HL-60 (cell line): ENCODE measurements around the gene STK40.

Source experiments
- CTCF ChIP-seq: IDR thresholded peaks from one replicate; pipeline ENCODE4 v1.5.1; 2011; ENCODE audit warnings: low read length, control low read depth, inconsistent platforms; ENCODE audit not compliant: insufficient read depth
- GABPA ChIP-seq: IDR thresholded peaks from 2 replicates; pipeline ENCODE4 v1.6.1; 2012; ENCODE audit warnings: low read depth
- POLR2AphosphoS5 ChIP-seq: IDR thresholded peaks from 2 replicates; pipeline ENCODE4 v1.6.1; 2012; ENCODE audit warnings: low read depth
- SPI1 ChIP-seq: IDR thresholded peaks from 2 replicates; pipeline ENCODE4 v1.6.1; 2012; ENCODE audit warnings: low read depth, mild to moderate bottlenecking, borderline replicate concordance

GRCh38 chr1:36366091-36366661 is 19.5 kb downstream of the STK40 start:
- TF ChIP-seq CTCF (no peak), POLR2AphosphoS5 (no peak), GABPA (no peak), SPI1 (no peak)
